ENCODE measurements around the gene TICRR.

Gene TICRR

DNA sequence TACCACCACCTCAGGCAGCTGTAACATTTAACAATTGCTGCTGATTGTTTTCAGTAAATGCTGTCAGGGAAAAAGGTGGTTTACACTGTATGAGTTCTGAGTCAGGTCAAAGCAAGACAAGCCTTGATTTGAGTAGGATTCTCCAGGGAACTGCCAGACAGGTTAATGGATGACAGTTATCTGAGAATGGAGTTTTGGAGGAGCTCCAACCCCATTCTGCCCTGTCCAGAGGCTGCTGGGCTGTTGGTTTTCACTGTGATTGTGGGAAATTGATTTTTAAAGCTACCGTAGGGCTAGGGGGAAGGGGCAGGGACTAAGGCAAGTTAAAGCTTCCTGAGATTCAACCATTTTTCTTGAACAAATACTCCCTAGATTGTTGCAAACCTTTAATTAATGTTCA is 39.9 kb downstream of the TICRR start:
- no peak overlapping the region for H3K4me3 ChIP-seq (ENCODE audit: low read depth, low read length)
- CTCF ChIA-PET = interaction anchor here (0.8 to 2.9 kb wide), 2 partner anchors 32 to 35 kb away, joined by 3 to 15 read pairs; no protein-coding TSS in a partner anchor
- POLR2A ChIA-PET = no interaction called here

GRCh38 chr15:89616228-89616627 is 41.0 kb downstream of the TICRR start:
- ChIA-PET POLR2A (no interaction called here), CTCF (interaction anchor here (0.7 to 2.9 kb wide), 3 partner anchors 31 to 258 kb away, joined by 3 to 15 read pairs (median 3); no protein-coding TSS in a partner anchor)

More for the DNA sequence above, 39.9 kb downstream of the TICRR start:
- TF ChIP-seq, protein P1, sequence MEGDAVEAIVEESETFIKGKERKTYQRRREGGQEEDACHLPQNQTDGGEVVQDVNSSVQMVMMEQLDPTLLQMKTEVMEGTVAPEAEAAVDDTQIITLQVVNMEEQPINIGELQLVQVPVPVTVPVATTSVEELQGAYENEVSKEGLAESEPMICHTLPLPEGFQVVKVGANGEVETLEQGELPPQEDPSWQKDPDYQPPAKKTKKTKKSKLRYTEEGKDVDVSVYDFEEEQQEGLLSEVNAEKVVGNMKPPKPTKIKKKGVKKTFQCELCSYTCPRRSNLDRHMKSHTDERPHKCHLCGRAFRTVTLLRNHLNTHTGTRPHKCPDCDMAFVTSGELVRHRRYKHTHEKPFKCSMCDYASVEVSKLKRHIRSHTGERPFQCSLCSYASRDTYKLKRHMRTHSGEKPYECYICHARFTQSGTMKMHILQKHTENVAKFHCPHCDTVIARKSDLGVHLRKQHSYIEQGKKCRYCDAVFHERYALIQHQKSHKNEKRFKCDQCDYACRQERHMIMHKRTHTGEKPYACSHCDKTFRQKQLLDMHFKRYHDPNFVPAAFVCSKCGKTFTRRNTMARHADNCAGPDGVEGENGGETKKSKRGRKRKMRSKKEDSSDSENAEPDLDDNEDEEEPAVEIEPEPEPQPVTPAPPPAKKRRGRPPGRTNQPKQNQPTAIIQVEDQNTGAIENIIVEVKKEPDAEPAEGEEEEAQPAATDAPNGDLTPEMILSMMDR (IDR thresholded peaks at IDR 0.05; ENCODE audit: insufficient read depth, low read length, missing control alignments) = no peak
- no peak for DNase-seq (ENCODE audit: low read depth, low spot score)

DNA sequence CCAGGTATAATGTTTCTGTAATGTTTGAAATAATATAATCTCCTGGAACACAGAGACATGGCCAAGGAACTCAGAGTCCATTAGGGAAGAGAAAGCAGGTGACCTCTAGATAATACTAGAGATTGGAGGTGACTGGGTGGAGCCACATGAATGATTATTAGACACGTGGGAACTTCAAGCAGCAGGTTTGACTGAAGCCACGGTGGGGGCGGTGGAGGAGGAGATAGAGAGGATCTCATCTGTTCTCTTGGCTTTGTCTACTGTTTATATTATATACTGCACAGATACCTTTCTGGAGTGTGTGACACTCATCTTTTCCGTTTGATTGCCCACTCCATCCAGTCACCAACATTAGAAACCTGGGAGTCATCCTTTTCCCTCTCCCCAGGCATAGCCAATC is 46.3 kb downstream of the TICRR start:
- no peak for DNase-seq (ENCODE audit: low read depth, low spot score)
- ChIA-PET POLR2A (no interaction called here), CTCF (interaction anchor here (1.6 to 1.8 kb wide), 2 partner anchors 11 to 253 kb away, joined by 3 to 5 read pairs; no protein-coding TSS in a partner anchor)
- H3K4me3 ChIP-seq (ENCODE audit: low read depth, low read length) = no peak overlapping the region
- TF ChIP-seq, protein P1 (IDR thresholded peaks at IDR 0.05; ENCODE audit: insufficient read depth, low read length, missing control alignments) = no peak

More at GRCh38 chr15:89616228-89616627, 41.0 kb downstream of the TICRR start:
- H3K4me3 ChIP-seq (ENCODE audit: low read depth, low read length) = no peak overlapping the region
- TF ChIP-seq, protein P1 (IDR thresholded peaks at IDR 0.05; ENCODE audit: insufficient read depth, low read length, missing control alignments) = no peak
- DNase-seq (ENCODE audit: low read depth, low spot score) = no peak

DNA sequence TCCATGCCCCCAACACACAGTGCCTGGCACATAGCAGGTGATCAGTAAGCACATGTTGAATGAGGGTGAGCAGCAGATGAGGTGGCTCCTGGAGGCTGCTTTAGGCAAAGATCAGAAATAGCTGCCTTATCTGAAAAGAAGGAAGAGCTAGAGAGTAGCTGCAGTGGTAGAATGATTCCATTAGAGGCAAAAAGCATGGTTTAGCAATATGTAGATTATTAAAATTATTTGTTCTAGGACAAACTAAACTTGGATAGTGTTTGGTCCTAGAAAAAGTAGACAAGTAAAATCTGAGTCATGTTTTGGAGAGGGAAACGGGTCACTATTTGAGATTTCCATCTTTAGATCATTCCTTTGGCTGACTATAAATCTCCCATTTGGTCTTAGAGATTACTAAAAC is 47.9 kb downstream of the TICRR start:
- DNase-seq (ENCODE audit: low read depth, low spot score) = no peak
- H3K4me3 ChIP-seq (ENCODE audit: low read depth, low read length) = no peak overlapping the region
- TF ChIP-seq, protein P1 (IDR thresholded peaks at IDR 0.05; ENCODE audit: insufficient read depth, low read length, missing control alignments) = no peak
- CTCF ChIA-PET = interaction anchor here (1.0 to 2.6 kb wide), 3 partner anchors 9 to 24 kb away, joined by 3 to 13 read pairs (median 3); no protein-coding TSS in a partner anchor
- POLR2A ChIA-PET = no interaction called here

DNA sequence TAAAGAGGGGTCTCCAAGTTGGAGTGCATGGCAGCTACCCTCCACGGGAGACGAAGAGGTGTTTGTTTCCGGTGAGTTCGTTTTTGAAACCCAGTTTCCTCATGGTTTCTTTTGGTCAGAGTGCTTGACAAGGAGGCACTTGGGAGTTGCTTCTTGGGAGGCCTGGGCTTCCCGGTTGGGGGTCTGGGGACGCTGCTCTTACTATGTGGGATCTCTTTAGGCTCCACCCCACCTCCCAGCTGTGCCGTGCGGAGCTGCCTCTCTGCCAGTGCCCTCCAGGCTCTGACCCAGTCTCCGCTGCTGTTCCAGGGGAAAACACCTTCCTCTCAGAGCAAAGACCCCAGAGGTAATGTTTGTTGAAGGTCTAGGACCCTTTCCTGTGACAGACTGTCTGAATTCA is 50.4 kb downstream of the TICRR start:
- POLR2A ChIA-PET = no interaction called here
- CTCF ChIA-PET = interaction anchor here (3.2 kb wide), 1 partner anchor 21 kb away, joined by 16 read pairs; no protein-coding TSS in a partner anchor
- TF ChIP-seq, protein P1 (IDR thresholded peaks at IDR 0.05; ENCODE audit: insufficient read depth, low read length, missing control alignments) = no peak

DNA sequence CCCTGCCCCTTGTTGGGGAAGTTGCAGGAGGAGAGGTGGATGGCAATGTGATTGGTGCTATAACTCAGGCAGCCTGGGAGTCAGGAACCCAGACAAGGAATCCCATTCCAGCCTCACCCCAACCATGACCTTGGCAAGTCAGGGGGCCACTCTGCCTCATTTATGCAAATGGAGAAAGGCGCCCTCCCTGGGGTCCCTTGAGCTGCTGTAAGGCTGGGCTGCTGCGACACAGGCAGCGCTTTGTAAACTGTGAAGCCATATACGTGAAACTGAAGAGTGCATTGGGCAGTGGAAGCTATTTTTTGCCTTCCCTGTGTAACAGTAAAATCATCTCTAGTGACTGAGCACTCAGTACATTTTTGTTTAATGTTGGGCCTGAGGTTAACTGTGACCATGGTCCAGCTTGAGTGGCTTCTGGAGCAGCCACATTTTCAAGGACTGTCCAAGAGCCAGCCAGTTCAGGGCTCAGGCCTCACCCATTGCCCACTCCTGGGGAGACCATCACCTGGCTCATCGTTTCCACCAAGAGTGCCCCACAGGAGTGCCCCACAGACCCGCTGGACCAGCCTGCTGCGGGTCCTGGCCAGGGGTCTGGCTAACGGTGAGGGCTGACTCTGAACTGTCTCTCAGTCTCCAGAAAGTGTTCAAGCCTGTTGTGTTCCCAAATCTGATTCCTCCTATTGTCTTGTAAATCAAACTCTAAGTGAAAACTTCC is 52.1 kb downstream of the TICRR start:
- POLR2A ChIA-PET = no interaction called here
- CTCF ChIA-PET = interaction anchor here (3.2 kb wide), 1 partner anchor 19 kb away, joined by 16 read pairs; no protein-coding TSS in a partner anchor
- TF ChIP-seq, protein P1 (IDR thresholded peaks at IDR 0.05; ENCODE audit: insufficient read depth, low read length, missing control alignments) = no peak
- H3K4me3 ChIP-seq (ENCODE audit: low read depth, low read length) = no peak overlapping the region
- no peak for DNase-seq (ENCODE audit: low read depth, low spot score)

More for the DNA sequence above, 50.4 kb downstream of the TICRR start:
- DNase-seq (ENCODE audit: low read depth, low spot score) = no peak
- no peak overlapping the region for H3K4me3 ChIP-seq (ENCODE audit: low read depth, low read length)
